Activated T-cell treated with anti-CD3 and anti-CD28 coated beads, Interleukin-2, amount 50 U/mL, for 24 hours (primary cell): ENCODE data around the gene PCMTD2.

Experiments used
- DNase-seq: peaks from one replicate; pipeline ENCODE4 v3.0.0-alpha.2; 2020
- H3K27ac Mint-ChIP-seq: 2 replicates; pipeline ENCODE4 v1.8.0; 2020; ENCODE audit warnings: mild to moderate bottlenecking, mixed read lengths
- H3K27me3 Mint-ChIP-seq: 2 replicates; pipeline ENCODE4 v1.8.0; 2020; ENCODE audit warnings: mixed read lengths
- H3K36me3 Mint-ChIP-seq: 2 replicates; pipeline ENCODE4 v1.8.0; 2020; ENCODE audit warnings: low read depth, mixed read lengths
- H3K4me1 Mint-ChIP-seq: 2 replicates; pipeline ENCODE4 v1.8.0; 2020; ENCODE audit warnings: low read depth, mixed read lengths
- H3K4me3 Mint-ChIP-seq: 2 replicates; pipeline ENCODE4 v1.8.0; 2020; ENCODE audit warnings: mild to moderate bottlenecking, moderate library complexity, mixed read lengths
- H3K9me3 Mint-ChIP-seq: 2 replicates; pipeline ENCODE4 v1.8.0; 2020; ENCODE audit warnings: mixed read lengths

The PCMTD2 gene

DNA sequence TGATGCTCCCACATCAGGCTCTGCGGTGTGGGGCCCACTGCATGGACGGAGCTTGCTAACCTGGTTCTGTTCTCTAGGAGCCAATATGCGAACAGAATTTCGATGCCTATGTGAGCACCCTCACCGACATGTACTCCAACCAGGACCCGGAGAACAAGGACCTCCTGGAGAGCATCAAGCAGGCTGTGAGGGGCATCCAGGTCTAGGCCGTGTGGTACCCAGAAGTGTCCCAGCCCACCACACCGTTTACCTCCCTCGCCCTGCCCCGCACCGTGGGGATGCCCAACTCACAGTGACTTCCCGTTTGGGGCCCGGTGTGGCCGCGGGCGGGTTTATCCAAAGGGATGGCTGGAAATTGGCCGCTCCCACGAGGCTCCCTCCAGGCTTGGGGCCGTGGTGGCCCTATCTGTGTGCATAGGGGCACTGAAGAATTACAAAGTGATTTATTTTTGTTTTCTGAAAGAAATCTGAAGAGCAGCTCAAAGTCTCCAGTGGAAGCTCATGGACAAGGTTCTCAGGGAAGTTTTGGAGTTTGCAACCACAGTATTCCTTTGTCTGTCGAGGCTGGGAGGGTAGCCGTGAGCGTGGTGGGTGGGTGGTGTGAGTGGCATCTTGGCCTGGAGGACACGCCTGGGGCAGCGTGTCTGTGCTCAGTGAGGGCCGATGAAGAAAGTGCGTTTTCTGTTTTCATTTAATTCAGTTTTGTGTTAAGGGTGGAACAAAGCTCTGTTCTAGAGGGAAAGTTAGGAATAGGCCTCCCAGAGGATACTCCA, 15.1 kb upstream of the PCMTD2 start:
- Mint-ChIP-seq H3K4me3 (no peak overlapping the region), H3K36me3 (no peaks in the 10 kb centered on the region), H3K9me3 (no peaks in the 10 kb centered on the region), H3K27ac (no peak overlapping the region), H3K4me1 (no peaks in the 10 kb centered on the region), H3K27me3 (peaks cover 14% of the 10 kb centered on the region)
- DNase-seq = peak; percentile 14

DNA sequence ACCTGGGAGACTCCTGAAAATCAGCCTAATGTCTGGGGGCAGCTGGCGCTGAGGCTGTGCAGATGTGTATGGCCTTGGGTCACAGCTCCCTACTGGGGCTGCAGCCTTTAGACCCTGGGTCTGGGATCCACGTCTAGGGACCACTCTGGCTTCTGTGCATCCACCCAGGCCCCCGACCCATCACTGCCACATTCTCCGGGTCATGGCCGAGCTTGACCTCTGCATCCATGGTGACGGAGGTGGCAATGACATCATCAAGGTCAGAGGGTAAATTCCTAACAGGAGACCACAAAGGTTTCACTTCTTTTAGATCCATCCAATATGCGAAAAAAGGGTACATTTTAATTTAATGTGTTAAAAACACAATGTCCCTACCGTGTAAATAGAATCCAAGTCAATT, 14.5 kb upstream of the PCMTD2 start:
- H3K27ac Mint-ChIP-seq = no peak overlapping the region

DNA sequence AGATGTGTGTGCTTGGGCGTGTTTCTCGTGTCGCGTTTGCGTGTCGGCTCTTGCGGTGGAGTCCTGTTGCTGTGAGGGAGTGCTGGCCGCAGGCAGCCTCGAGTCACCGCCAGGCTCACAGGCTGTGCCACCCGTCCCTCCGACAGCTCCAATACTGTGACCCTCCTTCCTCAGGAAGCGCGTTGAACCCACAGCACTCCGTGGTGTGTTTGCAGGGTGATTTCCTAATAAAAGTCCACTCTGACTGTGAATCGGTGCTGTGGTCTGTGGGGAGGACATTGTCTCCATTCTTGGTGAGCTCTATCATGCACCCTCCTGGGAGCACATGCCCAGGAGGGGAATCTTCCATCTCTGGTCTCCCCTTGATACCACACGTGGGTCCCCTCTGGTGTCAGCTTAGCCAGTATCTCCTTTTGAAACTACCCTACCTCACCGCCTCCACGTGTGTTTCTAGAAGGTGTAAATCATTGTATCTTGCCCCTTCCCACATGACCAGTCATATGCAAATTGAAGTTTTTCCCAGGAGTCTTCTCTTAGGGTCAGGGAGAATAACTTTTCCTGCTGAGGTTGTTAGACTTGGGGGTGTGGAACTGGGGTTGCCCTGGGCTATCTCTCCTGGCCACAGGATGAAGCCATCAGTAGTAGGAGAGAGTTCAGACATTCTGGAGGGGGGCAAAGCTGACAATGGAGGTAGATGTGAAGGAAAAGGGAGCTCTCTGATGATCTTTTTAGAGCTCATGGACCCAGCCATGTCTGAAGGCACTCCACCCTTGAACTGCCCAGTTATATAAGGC, 13.3 kb upstream of the PCMTD2 start:
- H3K27ac Mint-ChIP-seq = no peak overlapping the region
- H3K9me3 Mint-ChIP-seq = no peaks in the 10 kb centered on the region
- H3K4me3 Mint-ChIP-seq = no peak overlapping the region
- peak; percentile 19 for DNase-seq
- no peaks in the 10 kb centered on the region for H3K4me1 Mint-ChIP-seq
- H3K36me3 Mint-ChIP-seq = no peaks in the 10 kb centered on the region
- peaks cover 28% of the 10 kb centered on the region for H3K27me3 Mint-ChIP-seq

More for the DNA sequence above, 14.5 kb upstream of the PCMTD2 start:
- DNase-seq = peak; percentile 8
- H3K4me1 Mint-ChIP-seq = no peaks in the 10 kb centered on the region
- no peak overlapping the region for H3K4me3 Mint-ChIP-seq
- H3K9me3 Mint-ChIP-seq = no peaks in the 10 kb centered on the region
- H3K36me3 Mint-ChIP-seq = no peaks in the 10 kb centered on the region
- peaks cover 19% of the 10 kb centered on the region for H3K27me3 Mint-ChIP-seq

DNA sequence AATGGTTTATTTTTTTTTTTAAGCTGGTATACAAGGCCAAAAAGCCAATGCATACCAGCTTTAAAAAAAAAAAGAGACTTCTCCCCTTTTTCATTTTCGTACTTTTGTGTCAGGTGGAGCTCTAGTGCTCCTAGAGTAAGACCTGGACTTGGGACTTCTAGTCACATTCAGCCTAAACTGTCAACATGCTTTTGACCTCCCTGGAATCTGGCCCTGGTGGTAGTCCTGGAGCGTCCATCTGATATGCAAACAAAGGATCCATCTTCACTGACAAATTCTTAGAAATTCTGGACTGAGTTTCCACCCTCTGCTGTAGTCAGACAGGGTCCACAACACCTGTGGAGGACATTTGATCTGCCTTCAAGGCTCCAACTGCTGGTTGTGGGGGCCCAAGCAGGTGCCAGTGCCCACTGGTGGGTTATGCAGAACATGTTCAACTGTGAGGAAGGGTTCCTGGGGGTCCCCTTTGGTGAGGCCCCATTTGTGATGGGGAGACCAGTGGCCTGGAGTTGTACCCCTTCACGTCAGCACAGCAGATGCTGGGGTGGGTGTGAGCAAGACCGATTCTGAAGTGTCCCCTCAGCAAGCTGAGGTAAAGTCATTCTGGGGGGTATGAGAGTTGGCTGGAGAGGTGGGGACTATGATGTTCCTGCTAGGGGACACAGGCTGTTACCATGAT, 12.6 kb upstream of the PCMTD2 start:
- Mint-ChIP-seq H3K9me3 (no peaks in the 10 kb centered on the region), H3K4me3 (no peak overlapping the region), H3K27me3 (peaks cover 28% of the 10 kb centered on the region), H3K36me3 (no peaks in the 10 kb centered on the region), H3K27ac (no peak overlapping the region), H3K4me1 (no peaks in the 10 kb centered on the region)
- DNase-seq = no peak

DNA sequence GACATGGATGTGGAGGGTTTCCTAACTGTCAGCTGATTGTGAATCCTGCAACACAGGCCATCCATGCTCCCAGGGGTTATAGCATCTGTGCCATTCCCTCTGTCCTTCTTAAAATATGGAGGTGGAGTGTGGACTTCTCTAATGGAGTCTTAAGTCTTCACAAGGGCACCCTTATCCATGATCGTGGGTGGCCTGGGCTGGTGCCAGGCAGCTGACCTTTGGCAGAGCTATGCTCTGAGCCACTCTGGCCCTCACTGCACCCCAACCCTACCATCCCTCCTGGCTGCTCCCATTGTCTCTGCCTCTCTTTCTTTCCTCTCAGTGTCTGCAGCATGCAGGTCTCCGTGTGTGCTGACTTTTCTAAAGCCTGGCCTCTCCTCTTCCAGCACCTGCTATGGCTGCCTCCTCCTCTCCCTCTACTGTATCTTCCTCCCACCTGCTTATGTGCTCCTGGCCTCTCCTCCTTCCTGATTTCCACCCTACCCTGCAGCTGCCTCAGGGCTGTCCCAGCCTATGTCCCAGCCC, 11.2 kb upstream of the PCMTD2 start:
- DNase-seq = no peak
- Mint-ChIP-seq H3K27me3 (peaks cover 28% of the 10 kb centered on the region), H3K36me3 (no peaks in the 10 kb centered on the region), H3K27ac (no peak overlapping the region), H3K9me3 (no peaks in the 10 kb centered on the region), H3K4me3 (no peak overlapping the region), H3K4me1 (no peaks in the 10 kb centered on the region)

DNA sequence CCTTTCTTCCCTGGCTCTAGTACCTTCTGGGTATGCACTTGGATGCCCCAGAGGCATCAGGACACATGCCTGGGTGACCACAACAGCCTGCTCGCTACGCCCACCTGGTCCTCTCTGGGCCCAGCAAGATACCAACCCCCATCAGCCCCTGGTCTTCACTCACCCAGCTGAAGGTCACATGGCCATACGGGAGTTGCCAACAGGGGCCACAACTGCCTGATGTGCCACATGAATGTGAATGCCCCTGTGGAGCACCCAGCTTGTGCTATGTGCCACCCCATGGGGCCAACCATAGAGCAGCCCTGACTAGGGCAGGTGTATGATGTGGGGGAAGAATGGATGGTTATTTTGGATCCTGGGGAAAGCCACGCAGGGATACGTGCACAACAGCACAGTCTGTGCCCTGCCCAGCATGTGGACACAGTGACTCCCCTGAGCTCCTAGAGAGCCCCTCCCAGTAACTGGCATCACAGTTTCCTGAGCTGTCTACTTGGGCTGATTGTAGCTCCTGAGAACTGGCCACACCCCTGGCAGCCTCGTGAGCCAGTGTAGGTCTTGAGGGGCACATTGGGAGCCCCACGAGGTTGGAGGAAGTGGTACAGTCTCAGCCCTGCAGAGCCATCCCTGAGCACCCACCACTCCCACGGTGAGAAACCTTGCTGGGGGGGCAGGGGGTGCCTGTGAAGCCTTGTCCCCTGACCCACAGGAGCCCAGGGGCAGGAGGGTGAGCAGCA, 10.5 kb upstream of the PCMTD2 start:
- no peak overlapping the region for H3K27ac Mint-ChIP-seq
- H3K9me3 Mint-ChIP-seq = no peaks in the 10 kb centered on the region
- no peaks in the 10 kb centered on the region for H3K4me1 Mint-ChIP-seq
- no peak overlapping the region for H3K4me3 Mint-ChIP-seq
- peaks cover 30% of the 10 kb centered on the region for H3K27me3 Mint-ChIP-seq
- no peak for DNase-seq
- no peaks in the 10 kb centered on the region for H3K36me3 Mint-ChIP-seq

DNA sequence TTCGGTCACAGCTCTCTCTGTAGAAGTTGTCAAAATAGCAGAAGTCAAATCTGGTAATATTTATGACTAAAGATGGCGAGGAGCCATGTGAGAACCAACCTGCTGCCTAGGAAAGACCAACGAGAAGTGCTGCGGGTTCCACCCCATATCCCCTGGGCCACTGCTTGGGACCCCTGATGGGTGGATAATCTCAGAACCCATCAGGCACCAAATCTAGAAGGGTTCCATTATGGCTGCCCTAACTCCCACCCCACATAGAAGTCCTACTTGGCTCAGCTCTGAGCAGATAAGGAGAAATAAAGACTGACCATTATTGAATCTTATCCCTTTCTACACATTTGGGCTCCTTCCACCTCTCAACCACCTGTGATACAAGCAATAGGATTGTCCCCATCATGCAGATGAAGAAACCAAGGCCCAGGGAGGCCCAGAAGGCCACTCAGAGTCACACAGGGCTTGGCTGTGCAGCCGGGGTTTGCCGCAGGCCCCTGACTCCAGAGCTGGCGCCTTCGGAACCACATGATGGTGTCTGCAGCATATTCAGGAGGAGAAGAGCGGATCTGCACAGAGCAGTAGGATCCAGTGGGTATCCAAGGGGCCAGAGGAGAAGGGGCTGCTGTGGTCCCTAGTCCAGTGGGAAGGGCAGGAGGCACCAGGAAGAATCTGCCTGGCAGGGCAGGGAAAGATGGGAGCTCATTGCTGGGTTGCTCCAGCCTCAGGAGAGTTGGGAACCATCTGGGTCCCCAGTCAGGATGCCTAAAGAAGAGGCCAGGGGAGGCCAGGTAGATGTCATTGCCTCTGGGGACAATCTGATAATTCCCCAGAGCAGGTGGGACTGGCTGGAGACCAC, 9.6 kb upstream of the PCMTD2 start:
- Mint-ChIP-seq H3K4me1 (no peaks in the 10 kb centered on the region), H3K4me3 (no peak overlapping the region), H3K27me3 (peaks cover 32% of the 10 kb centered on the region)

DNA sequence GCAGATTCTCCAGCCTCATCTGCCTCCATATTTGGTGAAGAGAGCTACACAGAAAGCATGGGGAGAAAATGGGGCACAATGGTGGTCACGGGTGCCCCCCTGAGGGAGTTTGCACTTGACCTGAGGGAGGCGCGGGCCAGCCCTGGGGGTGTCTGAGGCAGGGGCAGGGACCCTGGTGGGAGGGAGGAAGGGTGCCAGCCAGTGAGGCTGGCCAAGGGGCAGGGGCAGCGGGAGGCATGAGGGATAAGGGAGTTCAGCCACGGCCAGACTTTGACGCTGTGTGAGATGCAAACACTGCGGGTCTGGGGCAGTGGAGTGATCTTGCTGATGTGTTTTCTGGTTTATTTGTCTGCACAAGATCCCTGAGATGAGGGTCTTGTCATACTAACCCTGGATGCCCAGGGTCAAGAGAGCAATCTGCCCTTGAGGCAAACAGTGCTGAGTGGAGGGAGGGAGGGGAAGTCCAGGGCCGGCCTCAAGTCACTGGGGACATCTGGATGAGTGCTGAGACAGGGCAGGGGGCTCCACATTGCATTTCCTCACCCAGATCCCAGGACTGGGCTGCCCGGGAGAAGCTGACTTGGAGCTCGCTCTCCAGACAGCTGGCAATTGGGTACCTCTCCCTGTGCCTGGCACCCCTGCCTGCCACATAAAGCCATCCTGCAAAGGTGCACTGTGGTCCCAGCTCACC, 8.8 kb upstream of the PCMTD2 start:
- Mint-ChIP-seq H3K36me3 (no peaks in the 10 kb centered on the region), H3K27me3 (peaks cover 32% of the 10 kb centered on the region), H3K4me1 (no peaks in the 10 kb centered on the region), H3K27ac (no peak overlapping the region), H3K4me3 (no peak overlapping the region), H3K9me3 (no peaks in the 10 kb centered on the region)
- DNase-seq = no peak

More for the DNA sequence above, 9.6 kb upstream of the PCMTD2 start:
- Mint-ChIP-seq H3K9me3 (no peaks in the 10 kb centered on the region), H3K27ac (no peak overlapping the region), H3K36me3 (no peaks in the 10 kb centered on the region)
- no peak for DNase-seq

DNA sequence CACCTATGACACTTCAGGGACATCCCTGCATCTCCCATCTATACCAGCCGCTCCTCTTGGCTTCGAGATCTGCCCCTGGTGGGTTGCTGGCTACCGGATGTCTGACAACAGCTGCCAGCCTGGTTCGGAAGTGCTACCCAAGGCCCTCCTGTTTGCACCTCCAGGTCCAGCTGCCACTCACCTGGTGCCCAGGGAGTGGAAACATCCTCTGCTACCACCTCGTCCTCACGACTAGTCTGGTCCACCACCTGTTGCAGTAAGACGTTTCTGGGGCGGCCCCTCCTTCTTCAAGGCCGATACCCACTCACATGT, 8.3 kb upstream of the PCMTD2 start:
- Mint-ChIP-seq H3K9me3 (no peaks in the 10 kb centered on the region), H3K27me3 (peaks cover 30% of the 10 kb centered on the region), H3K4me1 (no peaks in the 10 kb centered on the region), H3K36me3 (no peaks in the 10 kb centered on the region), H3K4me3 (no peak overlapping the region), H3K27ac (no peak overlapping the region)
- no peak for DNase-seq

DNA sequence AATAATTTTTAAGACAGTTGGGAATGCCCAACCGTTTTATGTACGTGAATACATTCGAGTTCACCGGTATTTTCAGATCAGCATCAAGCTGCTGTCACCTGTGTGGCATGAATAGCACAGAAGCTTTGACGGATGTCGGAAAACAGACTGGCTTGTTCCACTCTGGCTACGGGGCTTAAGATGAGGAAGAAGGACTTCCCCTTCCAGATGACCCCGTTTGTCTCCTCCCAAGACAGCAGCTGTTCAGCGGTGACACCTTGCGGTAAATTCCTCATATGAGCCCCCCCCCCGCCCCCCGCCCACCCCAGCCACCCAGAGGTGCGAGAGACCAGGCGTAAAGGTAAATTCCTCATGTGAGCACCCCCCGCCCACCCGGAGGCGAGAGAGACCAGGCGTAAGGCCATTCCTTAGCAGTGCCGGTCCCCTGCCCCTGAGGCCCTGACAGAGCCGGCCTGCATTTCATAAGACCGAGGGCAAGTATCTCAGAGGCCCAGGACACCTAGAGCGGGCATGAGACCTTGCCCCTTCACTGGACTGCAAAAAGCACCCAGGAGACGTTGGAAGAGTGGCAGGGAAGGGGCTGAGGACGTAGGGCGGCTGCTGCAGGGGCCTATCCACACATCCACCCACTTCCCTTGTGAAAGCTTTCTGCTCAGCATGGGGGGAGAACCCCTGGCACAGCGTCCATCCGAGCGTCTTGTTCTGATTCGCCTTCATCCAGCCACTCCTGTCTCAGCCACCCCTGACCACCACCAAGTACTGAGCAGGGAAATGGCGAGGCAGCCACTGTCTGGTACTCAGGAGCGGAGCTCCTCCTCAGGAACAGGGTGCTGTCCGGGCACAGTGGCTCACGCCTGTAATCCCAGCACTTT, 7.3 kb upstream of the PCMTD2 start:
- Mint-ChIP-seq H3K27me3 (peaks cover 35% of the 10 kb centered on the region), H3K27ac (no peak overlapping the region), H3K4me1 (no peaks in the 10 kb centered on the region), H3K9me3 (no peaks in the 10 kb centered on the region), H3K4me3 (no peak overlapping the region), H3K36me3 (no peaks in the 10 kb centered on the region)
- DNase-seq = no peak

DNA sequence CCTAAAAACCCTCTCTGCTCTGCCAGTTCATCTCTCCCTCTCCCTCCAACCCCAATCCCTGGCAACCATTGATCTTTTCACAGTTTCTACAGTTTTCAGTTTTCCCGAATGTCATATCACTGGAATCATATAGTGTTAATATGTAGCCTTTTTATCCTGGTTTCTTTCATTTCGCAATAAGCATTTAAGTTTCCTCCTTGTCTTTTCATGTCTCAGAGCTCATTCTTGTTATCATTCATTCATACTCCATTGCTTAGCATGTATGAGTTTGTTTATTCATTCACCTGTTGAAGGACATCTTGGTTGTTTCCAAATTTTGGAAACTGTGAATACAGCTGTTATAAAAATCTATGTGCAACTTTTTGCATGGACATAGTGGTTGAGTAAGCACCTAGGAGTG, 5.5 kb upstream of the PCMTD2 start:
- DNase-seq = no peak
- Mint-ChIP-seq H3K36me3 (no peaks in the 10 kb centered on the region), H3K4me3 (no peak overlapping the region), H3K27me3 (peaks cover 24% of the 10 kb centered on the region), H3K9me3 (no peaks in the 10 kb centered on the region), H3K4me1 (peaks cover 6% of the 10 kb centered on the region), H3K27ac (no peak overlapping the region)

DNA sequence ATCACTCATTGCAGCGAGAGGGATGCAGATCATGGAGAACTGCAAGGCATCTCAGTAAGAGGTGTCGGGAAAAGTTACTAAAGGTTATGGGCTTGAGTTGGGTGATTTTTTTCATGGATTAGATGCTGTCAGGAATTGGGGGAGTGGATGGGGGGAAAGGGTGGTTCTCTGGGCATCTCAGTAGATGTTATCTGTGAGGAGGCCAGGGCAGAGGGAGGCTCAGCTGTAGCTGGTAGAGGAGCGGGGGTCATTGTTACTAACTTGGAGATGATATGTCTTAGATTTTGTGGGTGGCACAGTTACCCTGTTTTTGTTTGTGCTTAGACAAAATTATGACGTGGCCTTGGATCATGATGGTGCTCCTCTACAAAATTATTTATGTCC, 2.6 kb upstream of the PCMTD2 start:
- H3K4me1 Mint-ChIP-seq = peaks cover 26% of the 10 kb centered on the region
- H3K9me3 Mint-ChIP-seq = no peaks in the 10 kb centered on the region
- H3K27me3 Mint-ChIP-seq = peaks cover 10% of the 10 kb centered on the region
- H3K27ac Mint-ChIP-seq = no peak overlapping the region
- peaks cover 5% of the 10 kb centered on the region for H3K36me3 Mint-ChIP-seq
- no peak overlapping the region for H3K4me3 Mint-ChIP-seq
- no peak for DNase-seq
